ENCODE results near the gene HP1BP3. TPM values are rescaled to one million over a fixed set of nuclear protein-coding genes. Genes with fewer than 3 reads are reported as not detected.
A peak's percentile ranks its signal among the peaks of the same experiment; 100 is the strongest.

HP1BP3 gene
- total RNA-seq, 1 experiment from 2014 or later = 201 TPM

DNA sequence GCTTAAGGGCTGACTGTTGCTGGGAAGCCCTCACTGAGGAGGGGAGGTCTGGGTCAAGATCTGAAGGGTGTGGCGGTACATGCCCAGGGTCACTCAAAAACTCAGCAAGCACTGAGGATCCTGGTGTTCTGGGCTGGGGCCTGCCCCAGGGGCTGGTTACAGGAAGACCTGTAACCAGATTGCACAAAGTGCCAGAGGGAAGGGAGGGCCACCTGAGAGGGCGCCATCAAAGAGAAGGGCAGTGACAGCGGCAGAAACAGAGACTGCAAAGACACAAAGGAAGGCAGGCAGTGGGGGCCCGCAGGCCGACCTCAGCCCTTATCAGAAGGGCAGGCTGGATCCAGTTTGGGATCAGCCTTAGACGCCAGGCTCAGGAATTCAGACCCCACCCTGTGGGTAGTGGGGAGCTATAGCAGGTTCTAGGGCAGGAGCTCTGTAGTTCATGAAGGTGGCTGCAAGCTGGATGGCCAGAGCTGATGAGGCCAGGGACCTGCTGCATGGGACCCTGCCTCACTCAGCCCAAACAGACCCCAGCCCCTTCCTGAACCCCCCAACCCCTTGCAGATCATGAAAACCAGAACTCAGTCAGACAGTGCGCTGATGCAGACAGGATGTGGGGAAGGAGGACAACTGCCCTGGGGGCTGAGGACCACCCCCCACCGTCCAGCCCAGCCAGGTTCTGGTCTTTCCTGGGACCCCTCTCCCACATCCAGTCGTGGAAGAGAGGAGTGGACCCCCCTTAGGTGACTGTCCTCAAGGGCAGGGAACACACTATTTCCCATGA is 58.5 kb downstream of the HP1BP3 start:
- no peak overlapping the region for H3K27ac ChIP-seq
- H3K9me3 ChIP-seq (replicated peaks) = no peaks in the 10 kb centered on the region
- H3K27me3 ChIP-seq (replicated peaks) = 0 out of 2 replicates have a peak, but pooled peaks cover 16% of the 10 kb centered on the region
- H3K36me3 ChIP-seq = no peaks in the 10 kb centered on the region
- no peak overlapping the region for H3K4me3 ChIP-seq
- peaks cover 23% of the 10 kb centered on the region for H3K4me1 ChIP-seq (replicated peaks)
- no peak for DNase-seq (ENCODE audit: low read depth in 1 of 2, low spot score in 2 of 2)

DNA sequence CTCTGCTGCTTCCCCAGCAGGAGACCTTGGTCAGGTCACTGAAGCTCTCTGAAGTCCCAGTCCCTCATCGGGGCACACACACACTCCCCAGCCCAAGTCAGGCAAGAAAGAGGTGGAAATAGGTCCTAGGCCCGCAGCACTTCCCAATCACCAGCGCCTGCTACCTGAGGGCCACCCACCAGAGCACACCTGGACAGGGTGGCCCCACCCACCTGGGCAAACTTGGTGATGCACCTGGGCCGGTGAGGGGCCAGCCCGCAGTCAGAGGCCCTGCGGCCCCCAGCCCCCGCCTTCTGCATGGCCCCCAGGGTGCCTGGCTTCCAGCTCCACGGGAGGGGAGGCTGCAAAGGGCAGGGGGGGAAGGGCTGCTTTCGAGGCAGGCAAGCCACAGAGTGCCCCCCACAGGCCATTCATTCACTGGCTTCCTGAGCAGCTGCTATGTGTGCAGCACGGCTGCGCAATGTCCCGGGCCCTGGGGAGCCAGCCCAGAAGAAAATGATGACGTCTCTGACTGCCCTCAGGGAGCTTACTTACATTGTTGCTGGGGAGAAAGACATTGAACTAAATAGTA is 59.3 kb downstream of the HP1BP3 start:
- 0 out of 2 replicates have a peak, but pooled peaks cover 16% of the 10 kb centered on the region for H3K27me3 ChIP-seq (replicated peaks)
- no peaks in the 10 kb centered on the region for H3K36me3 ChIP-seq
- H3K9me3 ChIP-seq (replicated peaks) = no peaks in the 10 kb centered on the region
- DNase-seq (ENCODE audit: low read depth in 1 of 2, low spot score in 2 of 2) = peak in 1 of 2 experiments; percentile 44
- H3K27ac ChIP-seq = no peak overlapping the region
- peaks cover 17% of the 10 kb centered on the region for H3K4me1 ChIP-seq (replicated peaks)
- H3K4me3 ChIP-seq = no peak overlapping the region

GRCh38 chr1:20726932-20727745 is 60.0 kb downstream of the HP1BP3 start:
- no peak overlapping the region for H3K27ac ChIP-seq
- no peaks in the 10 kb centered on the region for H3K9me3 ChIP-seq (replicated peaks)
- H3K27me3 ChIP-seq (replicated peaks) = 0 out of 2 replicates have a peak, but pooled peaks cover 16% of the 10 kb centered on the region
- no peak for DNase-seq (ENCODE audit: low read depth in 1 of 2, low spot score in 2 of 2)
- no peaks in the 10 kb centered on the region for H3K36me3 ChIP-seq
- H3K4me3 ChIP-seq = no peak overlapping the region
- H3K4me1 ChIP-seq (replicated peaks) = peaks cover 10% of the 10 kb centered on the region

DNA sequence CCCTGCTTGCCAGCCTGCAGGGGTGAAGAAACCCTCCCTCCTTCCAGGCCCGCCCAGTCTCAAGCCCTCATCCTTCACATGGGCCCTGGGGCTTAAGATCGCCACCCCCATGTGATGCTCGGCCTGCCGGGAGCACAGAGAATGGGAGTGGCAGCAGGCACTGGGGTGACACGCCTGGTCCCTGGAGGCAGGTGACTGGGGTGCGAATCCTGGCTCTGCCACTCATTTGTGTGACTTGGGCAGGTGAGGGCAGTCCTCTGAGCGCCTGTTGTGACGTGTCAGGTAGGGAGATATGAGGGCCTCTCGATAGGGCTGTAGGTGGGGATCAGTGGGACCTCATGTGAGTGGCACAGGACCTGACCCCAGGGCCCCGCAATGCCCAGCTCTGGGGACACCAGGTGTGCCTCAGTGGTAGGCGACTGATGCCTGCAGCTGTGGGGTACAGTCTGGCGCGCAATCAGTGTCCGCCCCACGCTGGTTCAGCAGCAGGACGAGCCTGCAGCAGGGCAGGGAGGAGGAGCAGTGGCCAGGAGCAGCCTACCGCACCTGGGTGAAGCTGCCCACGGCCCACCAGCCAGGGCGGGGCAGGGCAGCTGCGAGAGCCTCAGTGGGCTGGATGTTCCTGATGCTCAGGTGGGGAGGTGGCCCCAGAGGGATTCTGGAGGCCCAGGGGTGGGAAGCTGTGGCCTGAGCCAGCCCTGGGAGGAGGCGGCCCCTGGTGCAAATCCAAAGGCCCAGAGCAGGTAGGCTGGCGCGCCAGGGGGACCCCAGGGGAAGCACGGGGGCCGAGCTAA is 60.8 kb downstream of the HP1BP3 start:
- DNase-seq (ENCODE audit: low read depth in 1 of 2, low spot score in 2 of 2) = peak in 1 of 2 experiments; percentile 43
- no peak overlapping the region for H3K4me3 ChIP-seq

GRCh38 chr1:20725189-20726117 is 61.7 kb downstream of the HP1BP3 start:
- H3K4me3 ChIP-seq = no peak overlapping the region

More for the DNA sequence above, 60.8 kb downstream of the HP1BP3 start:
- no peak overlapping the region for H3K27ac ChIP-seq
- H3K27me3 ChIP-seq (replicated peaks) = 0 out of 2 replicates have a peak, but pooled peaks cover 11% of the 10 kb centered on the region
- no peaks in the 10 kb centered on the region for H3K36me3 ChIP-seq
- H3K9me3 ChIP-seq (replicated peaks) = no peaks in the 10 kb centered on the region
- 0 out of 2 replicates have a peak, but pooled peaks cover 6% of the 10 kb centered on the region for H3K4me1 ChIP-seq (replicated peaks)

DNA sequence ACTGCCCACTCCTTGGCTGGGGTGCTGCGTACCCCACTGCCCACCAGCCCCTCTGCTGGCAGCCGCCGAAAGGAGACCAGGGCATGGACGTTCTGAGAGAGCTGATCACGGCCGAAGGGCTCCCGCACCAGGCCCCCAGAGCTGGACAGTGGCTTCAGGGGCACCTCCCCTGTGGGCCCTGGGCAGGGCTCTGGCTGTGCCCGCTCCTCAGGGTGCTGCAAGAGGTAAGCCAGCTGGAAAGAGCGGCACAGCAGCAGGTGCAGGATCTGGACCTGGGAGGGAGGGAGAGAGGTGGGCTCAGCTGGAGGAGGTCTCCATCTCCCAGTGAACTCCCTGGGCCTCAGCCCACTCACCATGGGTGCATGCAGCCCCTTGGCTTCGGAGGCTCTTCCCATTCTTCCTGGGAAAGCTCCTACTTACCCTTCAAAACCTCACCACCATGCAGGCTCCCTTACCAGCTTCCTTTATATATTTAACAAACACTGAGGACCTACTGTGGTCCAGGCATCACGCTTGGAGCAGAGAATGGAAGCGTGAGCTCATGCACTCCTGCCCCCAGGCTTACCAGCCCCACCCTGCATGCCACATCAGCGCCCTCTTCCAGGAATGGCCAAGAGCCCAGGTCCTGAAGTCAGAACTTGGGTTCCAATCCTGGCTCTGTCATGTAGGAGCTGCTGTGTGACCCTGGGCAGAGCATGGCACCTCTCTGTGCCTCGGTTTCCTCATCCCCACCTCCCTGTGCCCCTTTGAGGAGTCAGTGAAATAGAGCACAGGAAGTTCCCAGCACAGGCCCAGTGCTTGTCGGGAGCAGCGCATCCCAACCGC is 62.5 kb downstream of the HP1BP3 start:
- H3K27ac ChIP-seq = no peak overlapping the region
- H3K9me3 ChIP-seq (replicated peaks) = no peaks in the 10 kb centered on the region
- H3K4me1 ChIP-seq (replicated peaks) = 0 out of 2 replicates have a peak, but pooled peaks cover 6% of the 10 kb centered on the region
- no peak overlapping the region for H3K4me3 ChIP-seq
- no peaks in the 10 kb centered on the region for H3K27me3 ChIP-seq (replicated peaks)
- H3K36me3 ChIP-seq = no peaks in the 10 kb centered on the region
- DNase-seq (ENCODE audit: low read depth in 1 of 2, low spot score in 2 of 2) = no peak

More at GRCh38 chr1:20725189-20726117, 61.7 kb downstream of the HP1BP3 start:
- Histone ChIP-seq H3K9me3 (replicated peaks) (no peaks in the 10 kb centered on the region), H3K4me1 (replicated peaks) (0 out of 2 replicates have a peak, but pooled peaks cover 6% of the 10 kb centered on the region), H3K27ac (no peak overlapping the region), H3K27me3 (replicated peaks) (0 out of 2 replicates have a peak, but pooled peaks cover 4% of the 10 kb centered on the region), H3K36me3 (no peaks in the 10 kb centered on the region)
- peak in 1 of 2 experiments; percentile 55 for DNase-seq (ENCODE audit: low read depth in 1 of 2, low spot score in 2 of 2)

- Histone ChIP-seq H3K4me3 (no peak overlapping the region), H3K9me3 (replicated peaks) (no peaks in the 10 kb centered on the region), H3K27me3 (replicated peaks) (no peaks in the 10 kb centered on the region), H3K36me3 (no peaks in the 10 kb centered on the region), H3K4me1 (replicated peaks) (0 out of 2 replicates have a peak, but pooled peaks cover 6% of the 10 kb centered on the region), H3K27ac (no peak overlapping the region)
- peak in 1 of 2 experiments; percentile 42 for DNase-seq (ENCODE audit: low read depth in 1 of 2, low spot score in 2 of 2)
These were observed 63.4 kb downstream of the HP1BP3 start for GRCh38 chr1:20723537-20724363.

GRCh38 chr1:20723159-20723536 is 64.0 kb downstream of the HP1BP3 start:
- H3K4me3 ChIP-seq = no peak overlapping the region
- H3K27ac ChIP-seq = no peak overlapping the region
- DNase-seq (ENCODE audit: low read depth in 1 of 2, low spot score in 2 of 2) = no peak
- H3K4me1 ChIP-seq (replicated peaks) = peaks cover 7% of the 10 kb centered on the region
- no peaks in the 10 kb centered on the region for H3K36me3 ChIP-seq
- no peaks in the 10 kb centered on the region for H3K9me3 ChIP-seq (replicated peaks)
- H3K27me3 ChIP-seq (replicated peaks) = no peaks in the 10 kb centered on the region

- Histone ChIP-seq H3K4me1 (replicated peaks) (peaks cover 16% of the 10 kb centered on the region), H3K27me3 (replicated peaks) (no peaks in the 10 kb centered on the region), H3K9me3 (replicated peaks) (0 out of 2 replicates have a peak, but pooled peaks cover 6% of the 10 kb centered on the region), H3K27ac (no peak overlapping the region), H3K4me3 (no peak overlapping the region), H3K36me3 (no peaks in the 10 kb centered on the region)
- DNase-seq (ENCODE audit: low read depth in 1 of 2, low spot score in 2 of 2) = no peak
These were observed 65.7 kb downstream of the HP1BP3 start for GRCh38 chr1:20721117-20722061.

- Histone ChIP-seq H3K27me3 (replicated peaks) (no peaks in the 10 kb centered on the region), H3K36me3 (no peaks in the 10 kb centered on the region), H3K9me3 (replicated peaks) (0 out of 2 replicates have a peak, but pooled peaks cover 6% of the 10 kb centered on the region), H3K27ac (no peak overlapping the region), H3K4me3 (no peak overlapping the region), H3K4me1 (replicated peaks) (peaks cover 16% of the 10 kb centered on the region)
- DNase-seq (ENCODE audit: low read depth in 1 of 2, low spot score in 2 of 2) = no peak
These were observed 66.4 kb downstream of the HP1BP3 start for GRCh38 chr1:20720631-20721091.

Data from SJSA1 (cell line).